Pancreas (tissue), 10 donors: ENCODE data around the gene ACTRT2. TPM values are rescaled to one million over a fixed set of nuclear protein-coding genes. Genes with fewer than 3 reads are reported as not detected.

Experiments
- ATAC-seq, 4 donors: fragments of 200-7000 bp; cut with Tn5 transposase; one replicate each; pipeline versions ENCODE4 v1.8.0 to v1.9.1; 2020; ENCODE audit warnings: mild to moderate bottlenecking in 4 of 4, moderate library complexity in 4 of 4
- DNase-seq, 6 donors: peaks; one replicate each; pipeline ENCODE4 v3.0.0-alpha.2; 2020
- FAIRE-seq: peaks from 2 replicates; lab custom pipeline; 2012; peaks lifted over from hg19 to GRCh38; lab: Jason Lieb, UNC
- H3K27ac ChIP-seq, 4 donors: fragments of 200-600 bp; sonication (generic); 1 replicate in 3 of 4; 2 replicates in 1 of 4; pipeline versions ENCODE4 v1.5.0 to v1.8.0; 2020
- H3K27me3 ChIP-seq, 4 donors: fragments of 200-600 bp; one replicate each; pipeline ENCODE4 v1.8.0; 2021
- H3K36me3 ChIP-seq, 3 donors: fragments of 200-600 bp; sonication (generic) in 1 of 3; one replicate each; pipeline versions ENCODE4 v1.5.0 to v1.8.0; 2020 to 2021
- H3K4me1 ChIP-seq, 3 donors: fragments of 200-600 bp; one replicate each; pipeline ENCODE4 v1.8.0; 2021
- H3K4me3 ChIP-seq, 4 donors: fragments of 200-600 bp; sonication (generic) in 2 of 4; one replicate each; pipeline versions ENCODE4 v1.5.0 to v1.8.0; 2020 to 2021
- H3K9me3 ChIP-seq, 4 donors: fragments of 200-600 bp; one replicate each; pipeline ENCODE4 v1.8.0; 2021
- WGBS, 2 donors: extraction: QIAGEN DNeasy Blood & Tissue Kit; methylation state at CpG; one replicate each; pipeline ENCODE4 v1.1.7; 2013; 5-methylcytosine and 5-hydroxymethylcytosine counted together
- intact Hi-C, 3 donors: fragments of 100-400 bp; cut with DNase I; formaldehyde crosslinking; loops; one replicate each; pipeline versions ENCODE4 v1.11.1 to v1.14.2; 2022
- polyA plus RNA-seq, 2 donors: library from polyadenylated mRNA; stranded (reverse); fragments of 200-250 nt; gene quantifications; one replicate each; pipeline ENCODE4 v1.2.3, GENCODE V29; 2013
- total RNA-seq, 6 donors: library from RNA; stranded (reverse); fragmentation: NEBNext Ultra II Directional in 4 of 6; extraction: Animal tissue kit (Norgen Biotek cat#: 25700) in 4 of 6; gene quantifications; one replicate each; pipeline versions ENCODE4 v1.2.1 to v1.2.4, GENCODE V29; 2021 to 2023
- TF ChIP-seq, protein P1 (sequence below), 4 donors: fragments of 200-600 bp; sonication (generic) in 3 of 4; IDR thresholded peaks; one replicate each; pipeline versions ENCODE4 v1.5.0 to v1.8.0; 2021; ENCODE audit warnings: antibody characterized with exemption in 4 of 4
- donor health status: healthy with polysubstance abuse.
- donor health status: DM: no; HTN: no; CAD: no; lungs with moderate emphysema.
- donor health status: DM: no; HTN: no; CAD: no.
- donor health status: control.
- donor health status: control.
- donor health status: Bipolar disorder and iron deficiency.
- donor health status: DM: yes; HTN: yes; CAD: no.
- donor health status: DM: no; HTN: no; CAD: no.
- donor health status: DM: no; HTN: no; CAD: no.
- donor health status: DM: yes; HTN: yes; CAD: no.

The ACTRT2 gene
- total and polyA plus RNA-seq, 8 donors: not detected

DNA sequence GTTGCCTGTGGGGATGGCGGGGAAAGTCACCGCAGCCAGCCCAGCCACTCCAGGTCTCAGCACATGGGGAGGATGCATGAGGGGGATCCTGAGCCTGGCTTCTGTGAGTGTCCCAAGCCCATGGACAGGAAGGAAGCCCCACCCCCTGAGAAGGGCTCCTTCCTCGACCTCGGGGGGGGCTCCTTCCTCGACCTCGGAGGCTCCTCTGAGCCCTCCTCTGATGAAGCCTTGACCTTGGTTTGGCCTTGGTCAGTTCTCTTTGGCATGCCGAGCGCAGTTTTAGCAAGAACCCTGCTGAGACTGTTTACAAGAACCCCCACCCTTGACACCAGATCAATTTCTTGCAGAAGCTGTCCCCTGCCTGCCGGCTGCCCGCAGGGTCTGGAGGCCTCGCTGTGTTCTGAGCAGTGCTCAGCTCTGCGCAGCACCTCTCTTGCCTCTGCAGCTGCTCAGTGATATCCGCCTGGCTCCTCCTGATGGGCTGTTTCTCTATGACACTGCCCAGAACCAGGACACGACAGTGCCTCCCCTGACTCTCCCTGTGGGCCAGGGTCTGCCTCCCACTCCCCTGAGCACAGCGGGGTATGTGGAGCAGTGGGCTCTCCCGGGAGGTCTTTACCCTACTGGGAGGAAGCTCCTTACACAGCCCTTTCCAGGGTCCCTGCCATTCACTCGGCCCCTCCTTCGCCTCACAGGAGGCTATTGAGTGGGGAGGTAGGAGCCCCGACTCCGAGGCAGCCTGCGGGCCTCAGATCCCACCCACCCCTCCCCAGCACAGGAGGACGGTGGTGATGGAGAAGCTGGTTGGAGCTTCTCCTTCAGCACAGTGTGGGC, 15.4 kb downstream of the ACTRT2 start:
- WGBS, 2 donors: 47 to 56% methylated on average over 22 of the region's 22 CpGs
- no peak overlapping the region for H3K27ac ChIP-seq
- no peaks in the 10 kb centered on the region for H3K4me1 ChIP-seq
- no peaks in the 10 kb centered on the region for H3K36me3 ChIP-seq
- no peak for DNase-seq
- intact Hi-C loops: no loop called here
- ATAC-seq: no peak
- H3K4me3 ChIP-seq: no peak overlapping the region
- TF ChIP-seq, protein P1, sequence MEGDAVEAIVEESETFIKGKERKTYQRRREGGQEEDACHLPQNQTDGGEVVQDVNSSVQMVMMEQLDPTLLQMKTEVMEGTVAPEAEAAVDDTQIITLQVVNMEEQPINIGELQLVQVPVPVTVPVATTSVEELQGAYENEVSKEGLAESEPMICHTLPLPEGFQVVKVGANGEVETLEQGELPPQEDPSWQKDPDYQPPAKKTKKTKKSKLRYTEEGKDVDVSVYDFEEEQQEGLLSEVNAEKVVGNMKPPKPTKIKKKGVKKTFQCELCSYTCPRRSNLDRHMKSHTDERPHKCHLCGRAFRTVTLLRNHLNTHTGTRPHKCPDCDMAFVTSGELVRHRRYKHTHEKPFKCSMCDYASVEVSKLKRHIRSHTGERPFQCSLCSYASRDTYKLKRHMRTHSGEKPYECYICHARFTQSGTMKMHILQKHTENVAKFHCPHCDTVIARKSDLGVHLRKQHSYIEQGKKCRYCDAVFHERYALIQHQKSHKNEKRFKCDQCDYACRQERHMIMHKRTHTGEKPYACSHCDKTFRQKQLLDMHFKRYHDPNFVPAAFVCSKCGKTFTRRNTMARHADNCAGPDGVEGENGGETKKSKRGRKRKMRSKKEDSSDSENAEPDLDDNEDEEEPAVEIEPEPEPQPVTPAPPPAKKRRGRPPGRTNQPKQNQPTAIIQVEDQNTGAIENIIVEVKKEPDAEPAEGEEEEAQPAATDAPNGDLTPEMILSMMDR (IDR thresholded peaks at IDR 0.05): no peak
- FAIRE-seq: no peak
- no peaks in the 10 kb centered on the region for H3K9me3 ChIP-seq
- H3K27me3 ChIP-seq: no peaks in the 10 kb centered on the region

DNA sequence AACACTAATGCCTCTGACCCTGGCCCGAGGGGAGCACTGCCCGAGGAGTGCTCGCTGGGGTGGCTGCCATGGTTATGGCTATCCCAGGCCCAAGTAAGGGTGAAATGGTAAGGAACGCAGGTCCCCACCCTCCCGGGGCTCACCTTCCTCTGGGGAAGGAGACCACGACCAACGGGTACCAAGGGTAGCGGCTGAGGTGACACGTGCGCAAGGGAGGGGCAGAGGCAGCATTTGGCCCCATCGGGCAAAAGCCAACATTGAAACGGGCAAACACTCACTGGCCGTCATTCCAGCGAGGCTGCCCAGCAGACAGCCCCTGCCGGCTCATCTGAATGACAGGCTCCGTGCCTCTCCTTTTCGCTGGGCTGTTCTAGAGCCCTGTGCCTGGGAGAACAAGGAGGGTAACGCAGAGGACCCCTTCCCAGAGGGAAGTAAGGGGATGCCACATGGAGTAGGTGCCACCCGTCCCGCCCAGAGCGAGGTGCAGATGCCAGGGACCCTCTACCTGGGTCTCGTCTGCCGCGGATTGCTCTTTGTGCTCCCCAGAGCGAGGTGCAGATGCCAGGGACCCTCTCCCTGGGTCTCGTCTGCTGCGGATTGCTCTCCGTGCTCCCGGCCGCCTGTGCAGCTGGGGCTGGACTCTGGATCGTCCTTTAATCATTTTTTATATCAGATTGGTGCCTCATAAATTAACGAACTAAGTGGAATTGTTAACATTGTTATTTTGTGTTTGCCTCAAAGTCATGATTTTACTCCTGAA, 16.2 kb downstream of the ACTRT2 start:
- Histone ChIP-seq H3K27me3 (no peaks in the 10 kb centered on the region), H3K4me1 (no peaks in the 10 kb centered on the region), H3K27ac (peak overlapping the region in 1 of 4 donors; percentile 58), H3K4me3 (no peak overlapping the region), H3K9me3 (no peaks in the 10 kb centered on the region), H3K36me3 (no peaks in the 10 kb centered on the region)
- TF ChIP-seq, protein P1 (IDR thresholded peaks at IDR 0.05): no peak
- WGBS, 2 donors: 53 to 58% methylated on average over 31 to 32 of the region's 32 CpGs
- DNase-seq: peak in 2 of 6 donors; percentile 44 to 45
- intact Hi-C loops: no loop called here
- peak in 2 of 4 donors; percentile 9 to 14 for ATAC-seq
- no peak for FAIRE-seq

DNA sequence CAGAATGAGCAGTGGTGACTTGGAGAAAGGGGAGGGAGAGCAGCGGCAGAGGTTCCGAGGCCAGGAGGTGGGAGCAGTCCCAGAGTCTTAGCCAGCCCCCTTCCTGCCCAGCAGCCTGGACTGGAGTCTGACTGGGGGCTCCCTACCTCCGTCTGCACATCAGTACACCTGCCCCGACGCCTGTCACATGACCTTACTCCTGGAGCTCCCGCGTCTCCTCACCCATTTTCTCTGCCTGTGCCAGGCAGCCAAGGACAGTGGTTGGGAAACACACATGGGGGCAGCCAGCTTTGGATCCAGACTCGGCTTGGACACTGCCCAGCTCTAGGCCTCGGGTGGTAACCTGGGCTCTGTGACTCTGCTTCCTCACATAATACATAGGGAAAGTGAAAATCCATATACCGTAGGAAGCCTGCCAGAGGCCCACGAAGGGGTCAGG, 16.9 kb downstream of the ACTRT2 start:
- DNase-seq: peak in 5 of 6 donors; percentile 41 to 69 (median 58)
- 30% methylated on average over 11 of the region's 11 CpGs for WGBS, 2 donors
- Histone ChIP-seq H3K36me3 (no peaks in the 10 kb centered on the region), H3K9me3 (no peaks in the 10 kb centered on the region), H3K27ac (peak overlapping the region; percentile 22 to 58 (median 34)), H3K4me1 (no peaks in the 10 kb centered on the region), H3K27me3 (no peaks in the 10 kb centered on the region), H3K4me3 (no peak overlapping the region)
- TF ChIP-seq, protein P1 (IDR thresholded peaks at IDR 0.05): no peak
- peak; percentile 62 to 85 (median 78) for ATAC-seq
- no peak for FAIRE-seq
- intact Hi-C loops: no loop called here

DNA sequence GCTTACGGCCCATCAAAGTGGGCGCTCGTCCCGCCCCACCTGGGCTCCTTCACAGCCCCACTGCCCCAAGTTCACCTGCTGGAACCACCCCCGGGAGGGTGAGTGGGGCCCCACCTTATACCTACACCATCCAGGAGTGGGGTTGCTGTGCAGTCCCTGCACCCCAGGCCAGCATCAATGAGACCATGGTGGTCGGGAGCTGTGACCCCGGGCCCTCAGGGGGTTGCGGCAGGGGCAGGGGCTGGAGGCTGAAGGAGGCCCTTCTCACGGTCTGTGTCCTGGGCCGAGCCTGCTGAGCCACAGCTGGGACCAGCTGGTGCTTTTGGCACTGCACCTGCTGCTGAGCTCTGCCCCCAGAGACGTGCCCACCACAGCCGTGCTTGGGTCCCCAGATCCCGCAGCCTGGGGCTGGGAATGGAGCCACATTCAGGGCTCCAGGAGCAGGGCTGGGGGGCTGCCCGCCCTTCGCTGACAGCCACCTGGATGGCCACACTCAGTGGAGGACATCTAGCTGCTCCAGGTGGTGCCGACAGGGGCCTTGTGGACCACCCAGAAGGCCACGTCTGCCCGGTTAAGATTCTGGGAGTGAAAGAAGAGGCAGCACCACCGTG, 17.4 kb downstream of the ACTRT2 start:
- intact Hi-C loops: no loop called here
- Histone ChIP-seq H3K4me3 (no peak overlapping the region), H3K27me3 (no peaks in the 10 kb centered on the region), H3K4me1 (no peaks in the 10 kb centered on the region), H3K36me3 (no peaks in the 10 kb centered on the region), H3K9me3 (no peaks in the 10 kb centered on the region), H3K27ac (peak overlapping the region; percentile 22 to 58 (median 34))
- WGBS, 2 donors: 72 to 78% methylated on average over 17 to 19 of the region's 19 CpGs
- ATAC-seq: peak in 2 of 4 donors; percentile 6 to 8
- peak in 2 of 6 donors; percentile 43 to 71 for DNase-seq
- TF ChIP-seq, protein P1 (IDR thresholded peaks at IDR 0.05): no peak
- FAIRE-seq: no peak
